Endothelial cell of umbilical vein (primary cell): ENCODE data around the gene ATXN7L1. TPM values are rescaled to one million over a fixed set of nuclear protein-coding genes. Genes with fewer than 3 reads are reported as not detected.

Experiments
- BruUV-seq: library from RNA; stranded (reverse); fragments of 400-500 nt; replicated peaks from 2 replicates; lab custom pipeline; 2021; lab: Mats Ljungman, UMichigan
- CTCF ChIA-PET: fragments of 300-600, 350-600 bp; sonication (Branson Sonifier 250); formaldehyde crosslinking; loops from one replicate; lab custom pipeline; 2021; ENCODE audit warnings: antibody characterized with exemption, inconsistent platforms; lab: Charles Lee
- POLR2A ChIA-PET: fragments of 300-600, 350-600 bp; sonication (Branson Sonifier 250); formaldehyde crosslinking; loops from one replicate; lab custom pipeline; 2021; ENCODE audit warnings: antibody characterized with exemption, inconsistent platforms; lab: Charles Lee
- DNase-seq: peaks from one replicate; pipeline ENCODE4 v3.0.0-alpha.2; 2011; ENCODE audit warnings: low read depth, low spot score
- FAIRE-seq: peaks from 2 replicates; lab custom pipeline; 2011; peaks lifted over from hg19 to GRCh38; lab: Jason Lieb, UNC
- H2AFZ ChIP-seq: 2 replicates; pipeline ENCODE4 v1.6.0; 2012; ENCODE audit warnings: low read depth, low read length, control low read depth, inconsistent platforms
- H3K27ac ChIP-seq: 2 replicates; pipeline ENCODE4 v1.5.1; 2011; ENCODE audit warnings: low read depth, mild to moderate bottlenecking, control low read depth, low read length, moderate library complexity; ENCODE audit not compliant: insufficient read depth
- H3K27me3 ChIP-seq, 2 experiments: 2 replicates each; pipeline versions ENCODE4 v1.6.0 to v1.6.1; 2011; ENCODE audit warnings: low read length in 2 of 2, mixed read lengths in 1 of 2; ENCODE audit not compliant: control insufficient read depth in 2 of 2, insufficient read depth in 2 of 2
- H3K36me3 ChIP-seq, 2 experiments: 2 replicates in 1 of 2; 3 replicates in 1 of 2; pipeline ENCODE4 v1.5.1; 2011; ENCODE audit warnings: low read length in 2 of 2, mild to moderate bottlenecking in 1 of 2, moderate library complexity in 1 of 2; ENCODE audit not compliant: control insufficient read depth in 2 of 2, insufficient read depth in 2 of 2; ENCODE audit errors: extremely low read depth in 1 of 2
- H3K4me1 ChIP-seq: 3 replicates; pipeline ENCODE4 v1.5.1; 2011; ENCODE audit warnings: mild to moderate bottlenecking, low read length; ENCODE audit not compliant: control insufficient read depth, insufficient read depth; ENCODE audit errors: extremely low read depth
- H3K4me2 ChIP-seq: 2 replicates; pipeline ENCODE4 v1.6.1; 2011; ENCODE audit warnings: low read length, control low read depth, mixed read lengths; ENCODE audit not compliant: insufficient read depth
- H3K4me3 ChIP-seq, 3 experiments: fragments of 200-600 bp in 1 of 3; sonication (generic), shearing (Covaris generic) in 1 of 3; replicated peaks in 1 of 3; 2 replicates each; pipeline ENCODE4 v1.5.1; 2011 to 2016; ENCODE audit warnings: control low read depth in 3 of 3, low read length in 3 of 3, mild to moderate bottlenecking in 2 of 3, inconsistent platforms in 1 of 3, low read depth in 1 of 3, moderate library complexity in 1 of 3; ENCODE audit not compliant: insufficient read depth in 1 of 3
- H3K79me2 ChIP-seq: 2 replicates; pipeline ENCODE4 v1.6.0; 2012; ENCODE audit warnings: low read length, inconsistent platforms; ENCODE audit not compliant: control insufficient read depth, insufficient read depth
- H3K9ac ChIP-seq: replicated peaks from 2 replicates; pipeline ENCODE3; 2011; ENCODE audit warnings: low read length, control low read depth; ENCODE audit not compliant: insufficient read depth; ENCODE audit errors: extremely low read depth
- H3K9me1 ChIP-seq: replicated peaks from 3 replicates; pipeline ENCODE4 v1.6.0; 2011; ENCODE audit warnings: mild to moderate bottlenecking, low read length; ENCODE audit not compliant: control insufficient read depth, insufficient read depth; ENCODE audit errors: extremely low read depth
- H3K9me3 ChIP-seq: replicated peaks from 2 replicates; pipeline ENCODE4 v1.5.1; 2012; ENCODE audit warnings: low read length, inconsistent platforms; ENCODE audit not compliant: control insufficient read depth, insufficient read depth
- H4K20me1 ChIP-seq: replicated peaks from 2 replicates; pipeline ENCODE3; 2011; ENCODE audit warnings: mild to moderate bottlenecking, low read length; ENCODE audit not compliant: control insufficient read depth, insufficient read depth; ENCODE audit errors: extremely low read depth
- FOS ChIP-seq: IDR thresholded peaks from 2 replicates; pipeline ENCODE4 v1.6.1; 2011; ENCODE audit warnings: mild to moderate bottlenecking, low read length, moderate library complexity, borderline replicate concordance; ENCODE audit not compliant: insufficient read depth
- GATA2 ChIP-seq: IDR thresholded peaks from 2 replicates; pipeline ENCODE4 v1.7.0; 2011; ENCODE audit warnings: low read depth, mild to moderate bottlenecking, moderate library complexity, mixed read lengths, low read length; ENCODE audit not compliant: insufficient read length, insufficient read depth
- JUN ChIP-seq: IDR thresholded peaks from 2 replicates; pipeline ENCODE4 v1.6.1; 2011; ENCODE audit warnings: borderline replicate concordance, low read depth; ENCODE audit not compliant: insufficient read length, insufficient read depth
- MYC ChIP-seq: IDR thresholded peaks from one replicate; pipeline ENCODE4 v1.6.1; 2011; ENCODE audit warnings: mild to moderate bottlenecking, low read depth, low read length
- POLR2A ChIP-seq: IDR thresholded peaks from 2 replicates; pipeline ENCODE4 v1.6.1; 2012; ENCODE audit warnings: low read depth, mild to moderate bottlenecking, control low read depth, low read length
- POLR2AphosphoS5 ChIP-seq: IDR thresholded peaks from 2 replicates; pipeline ENCODE4 v1.6.1; 2012; ENCODE audit warnings: low read depth, mild to moderate bottlenecking, control low read depth, low read length, moderate library complexity; ENCODE audit not compliant: insufficient read depth
- dilution Hi-C: fragments of 300-500 bp; cut with MboI; formaldehyde crosslinking; loops from one replicate; pipeline ENCODE4 v1.15.0; 2019; ENCODE audit warnings: low sequenced_read_pairs; ENCODE audit not compliant: extremely low pct_ligation_motif_present
- intact Hi-C: fragments of 100-400 bp; cut with micrococcal nuclease; formaldehyde crosslinking; loops from one replicate; pipeline ENCODE4 v1.10.0; 2022
- polyA plus RNA-seq, 4 experiments: library from polyadenylated mRNA; depleted of rRNA in 3 of 4; stranded (reverse) in 3 of 4; unstranded in 1 of 4; fragments of >200 nt; gene quantifications; 2 replicates each; pipeline versions ENCODE4 v1.2.1 to v1.2.3, GENCODE V29; 2011 to 2012; ENCODE audit warnings: missing spikeins in 1 of 4
- total RNA-seq: library from RNA; stranded (reverse); gene quantifications from 2 replicates; pipeline ENCODE4 v1.2.3, GENCODE V29; 2021
- TF ChIP-seq, protein P1 (sequence below), 2 donors: IDR thresholded peaks; 1 replicate in 1 of 2; 2 replicates in 1 of 2; pipeline ENCODE4 v1.5.1; 2011; ENCODE audit warnings: low read length in 2 of 2, mild to moderate bottlenecking in 2 of 2, moderate library complexity in 2 of 2, control low read depth in 1 of 2, inconsistent platforms in 1 of 2, low read depth in 1 of 2; ENCODE audit not compliant: insufficient read depth in 1 of 2; ENCODE audit errors: extremely low read depth in 1 of 2
- TF ChIP-seq, protein P2 (sequence below): IDR thresholded peaks from 2 replicates; pipeline ENCODE4 v1.6.1; 2011; ENCODE audit not compliant: insufficient read depth, insufficient read length

ATXN7L1 gene
- total and polyA plus RNA-seq, 2 donors (not counting 3 experiments of a cell fraction or from before 2014, with no cell fraction given), result 4.6 to 15.6 TPM

GRCh38 chr7:105803429-105803736, 73.0 kb downstream of the ATXN7L1 start:
- H2AFZ ChIP-seq, result no peak overlapping the region
- peaks cover 17% of the 10 kb centered on the region for H3K4me1 ChIP-seq
- FAIRE-seq (no peak), DNase-seq (no peak)
- no peaks in the 10 kb centered on the region for H4K20me1 ChIP-seq
- dilution Hi-C loops, result no loop called here
- no peaks in the 10 kb centered on the region for H3K27me3 ChIP-seq
- H3K79me2 ChIP-seq, result no peaks in the 10 kb centered on the region
- ChIA-PET CTCF (interaction anchor here (0.5 kb wide), 1 partner anchor 294 kb away, joined by 3 read pairs; no protein-coding TSS in a partner anchor), POLR2A (no interaction called here)
- no peak overlapping the region for H3K4me3 ChIP-seq
- intact Hi-C loops, result no loop called here
- no peak overlapping the region for H3K9ac ChIP-seq
- H3K4me2 ChIP-seq, result no peak overlapping the region
- no TSS peak for BruUV-seq
- TF ChIP-seq GATA2 (no peak), FOS (no peak), POLR2AphosphoS5 (no peak), POLR2A (no peak), JUN (no peak), MYC (no peak)
- TF ChIP-seq, protein P1, sequence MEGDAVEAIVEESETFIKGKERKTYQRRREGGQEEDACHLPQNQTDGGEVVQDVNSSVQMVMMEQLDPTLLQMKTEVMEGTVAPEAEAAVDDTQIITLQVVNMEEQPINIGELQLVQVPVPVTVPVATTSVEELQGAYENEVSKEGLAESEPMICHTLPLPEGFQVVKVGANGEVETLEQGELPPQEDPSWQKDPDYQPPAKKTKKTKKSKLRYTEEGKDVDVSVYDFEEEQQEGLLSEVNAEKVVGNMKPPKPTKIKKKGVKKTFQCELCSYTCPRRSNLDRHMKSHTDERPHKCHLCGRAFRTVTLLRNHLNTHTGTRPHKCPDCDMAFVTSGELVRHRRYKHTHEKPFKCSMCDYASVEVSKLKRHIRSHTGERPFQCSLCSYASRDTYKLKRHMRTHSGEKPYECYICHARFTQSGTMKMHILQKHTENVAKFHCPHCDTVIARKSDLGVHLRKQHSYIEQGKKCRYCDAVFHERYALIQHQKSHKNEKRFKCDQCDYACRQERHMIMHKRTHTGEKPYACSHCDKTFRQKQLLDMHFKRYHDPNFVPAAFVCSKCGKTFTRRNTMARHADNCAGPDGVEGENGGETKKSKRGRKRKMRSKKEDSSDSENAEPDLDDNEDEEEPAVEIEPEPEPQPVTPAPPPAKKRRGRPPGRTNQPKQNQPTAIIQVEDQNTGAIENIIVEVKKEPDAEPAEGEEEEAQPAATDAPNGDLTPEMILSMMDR (IDR thresholded peaks at IDR 0.05; ENCODE audit: extremely low read depth in 1 of 2, insufficient read depth in 1 of 2, low read depth in 1 of 2, low read length in 2 of 2), result no peak
- TF ChIP-seq, protein P2, sequence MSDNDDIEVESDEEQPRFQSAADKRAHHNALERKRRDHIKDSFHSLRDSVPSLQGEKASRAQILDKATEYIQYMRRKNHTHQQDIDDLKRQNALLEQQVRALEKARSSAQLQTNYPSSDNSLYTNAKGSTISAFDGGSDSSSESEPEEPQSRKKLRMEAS, result no peak
- no peaks in the 10 kb centered on the region for H3K36me3 ChIP-seq
- H3K27ac ChIP-seq, result no peak overlapping the region
- H3K9me3 ChIP-seq, result no peaks in the 10 kb centered on the region
- no peaks in the 10 kb centered on the region for H3K9me1 ChIP-seq
